Limb (tissue), 2 donors: ENCODE data around the gene HTR2A.
A peak's percentile ranks its signal among the peaks of the same experiment; 100 is the strongest.
"Not testable (repeated sequence)": the region's sequence is repeated elsewhere in the genome, so short reads cannot be mapped to it uniquely, and the experiment has no call there.

Experiments
- DNase-seq, 2 donors: peaks; one replicate each; pipeline ENCODE4 v3.0.0-alpha.2; 2016; ENCODE audit errors: extremely low spot score in 2 of 2

Gene HTR2A

DNA sequence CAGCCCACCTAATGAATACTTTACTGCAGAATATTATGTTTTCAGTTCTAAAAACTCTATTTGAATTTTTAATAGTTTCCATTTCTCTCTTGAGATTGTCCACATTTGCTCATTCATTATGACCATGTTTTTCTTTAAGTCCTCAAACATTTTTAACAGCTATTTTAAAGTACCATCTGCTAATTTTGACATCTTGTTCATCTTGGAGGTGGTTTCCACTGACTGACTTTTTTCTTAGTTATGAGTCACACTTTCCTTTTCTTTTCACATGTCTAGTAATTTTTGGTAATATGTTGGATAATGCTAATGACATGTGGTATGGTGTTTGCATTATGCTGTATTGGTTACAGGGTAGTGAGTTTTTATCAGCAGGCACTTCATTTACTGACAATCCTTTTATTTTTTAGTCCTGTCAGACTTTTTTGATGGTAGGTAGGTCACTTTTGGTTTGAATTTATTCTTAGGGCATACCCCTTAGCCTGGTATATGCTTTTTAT is 84.5 kb downstream of the HTR2A start:
- no peak for DNase-seq

DNA sequence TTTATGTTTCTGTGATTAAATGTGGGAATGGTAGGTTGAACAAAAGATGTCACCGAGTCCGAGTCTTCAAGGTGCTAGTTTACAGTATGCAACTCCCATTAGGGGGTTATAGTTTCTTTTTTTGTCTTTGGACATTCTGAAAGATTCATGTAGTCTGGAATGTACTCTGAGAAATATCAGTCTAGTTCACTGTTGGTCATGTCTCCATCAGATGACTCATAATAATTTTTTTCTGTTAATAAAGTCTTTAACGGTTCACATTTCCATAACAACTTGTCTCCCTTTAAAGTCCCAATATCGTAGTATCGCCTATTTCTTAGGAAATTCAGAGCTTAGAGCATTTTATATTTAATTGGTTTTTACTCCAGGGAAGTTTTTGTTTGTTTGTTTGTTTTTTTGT is 86.4 kb downstream of the HTR2A start:
- DNase-seq: no peak

DNA sequence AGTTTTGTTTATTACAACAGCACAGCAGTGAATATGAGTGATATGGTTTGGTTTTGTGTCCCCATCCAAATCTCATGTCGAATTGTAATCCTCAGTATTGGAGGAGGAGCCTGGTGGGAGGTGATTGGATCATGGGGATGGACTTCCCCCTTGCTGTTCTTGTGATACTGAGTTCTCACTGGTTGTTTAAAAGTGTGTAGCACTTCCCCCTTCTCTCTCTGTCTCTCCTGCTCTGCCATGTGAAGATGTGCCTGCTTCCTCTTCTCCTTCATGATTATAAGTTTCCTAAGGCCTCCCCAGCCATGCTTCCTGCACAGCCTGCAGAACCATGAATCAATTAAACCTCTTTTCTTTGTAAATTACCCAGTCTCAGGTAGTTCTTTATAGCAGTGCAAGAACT is 91.9 kb downstream of the HTR2A start:
- not testable (repeated sequence) for DNase-seq

DNA sequence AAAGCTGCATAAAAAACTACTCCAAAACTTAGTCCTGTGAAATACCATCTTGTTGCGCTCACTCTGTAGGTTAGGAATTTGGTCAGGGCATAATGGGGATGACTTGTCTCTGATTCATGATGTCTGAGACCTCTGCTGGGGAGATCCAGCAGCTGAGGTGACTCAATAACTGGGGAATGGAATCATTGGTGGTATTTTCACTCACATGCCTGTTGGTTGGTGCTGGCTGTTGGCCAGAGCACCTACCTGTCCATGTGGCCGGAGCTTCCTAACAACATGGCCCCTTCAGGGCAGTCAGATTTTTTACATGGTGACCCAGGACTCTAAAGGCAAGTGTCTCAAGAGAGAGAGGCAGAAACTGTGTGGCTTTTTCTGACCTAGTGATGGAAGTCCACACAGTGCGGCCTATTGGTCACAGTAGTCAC is 92.5 kb downstream of the HTR2A start:
- DNase-seq: no peak

DNA sequence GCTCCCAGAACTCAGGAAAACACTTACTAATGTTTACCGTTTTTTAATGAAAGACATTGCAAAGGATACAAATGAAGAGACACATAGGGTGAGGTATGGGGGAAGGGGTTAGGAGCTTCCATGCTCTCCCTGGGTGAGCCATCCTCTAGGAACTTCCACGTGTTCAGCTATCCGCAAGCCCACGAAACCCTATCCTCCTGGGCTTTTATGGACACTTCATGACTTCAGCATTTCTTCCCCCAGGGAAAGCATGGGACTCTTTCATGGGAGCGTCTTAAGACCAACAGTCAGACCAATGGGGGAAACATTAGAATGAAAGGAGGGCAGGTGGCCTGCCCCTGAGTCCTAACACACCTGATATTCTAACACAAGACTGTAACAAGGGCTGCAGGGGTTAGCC is 93.3 kb downstream of the HTR2A start:
- DNase-seq: no peak

DNA sequence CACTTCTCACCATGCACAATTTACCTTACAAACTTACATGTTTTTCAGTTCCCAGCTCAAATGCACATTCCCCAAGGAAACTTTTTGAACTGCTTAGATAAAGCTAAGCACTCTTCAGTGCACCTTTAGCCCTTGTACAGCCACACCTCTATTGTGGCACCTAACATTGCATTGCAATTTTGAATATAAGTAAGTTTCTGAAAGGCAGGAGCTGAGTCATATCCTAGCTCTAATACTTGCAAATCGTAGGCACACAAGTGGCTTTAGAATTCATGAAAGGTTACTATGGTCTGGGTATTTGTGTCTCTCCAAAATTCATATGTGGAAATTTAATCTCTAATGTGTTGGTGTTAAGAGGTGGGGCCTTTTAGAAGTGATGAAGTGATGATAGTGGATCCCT is 95.0 kb downstream of the HTR2A start:
- DNase-seq: no peak

DNA sequence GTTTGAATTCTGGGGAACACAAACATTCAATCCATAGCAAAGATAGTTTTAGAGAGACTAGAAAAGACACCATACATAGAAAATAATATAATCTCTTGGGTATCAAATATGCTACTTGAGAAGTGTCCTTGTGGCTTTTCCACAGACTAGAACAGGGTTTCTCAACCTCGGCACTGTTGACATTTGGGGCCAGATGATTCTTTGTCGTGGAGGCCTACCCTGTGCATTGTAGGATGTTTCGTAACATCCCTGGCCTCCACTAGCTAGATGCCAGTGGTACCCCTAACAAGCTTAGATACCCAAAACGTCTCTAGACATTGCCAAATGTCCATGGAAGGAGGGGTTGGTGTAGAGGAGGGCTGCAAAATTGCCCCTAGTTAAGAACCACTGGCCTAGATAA is 97.7 kb downstream of the HTR2A start:
- DNase-seq: no peak

DNA sequence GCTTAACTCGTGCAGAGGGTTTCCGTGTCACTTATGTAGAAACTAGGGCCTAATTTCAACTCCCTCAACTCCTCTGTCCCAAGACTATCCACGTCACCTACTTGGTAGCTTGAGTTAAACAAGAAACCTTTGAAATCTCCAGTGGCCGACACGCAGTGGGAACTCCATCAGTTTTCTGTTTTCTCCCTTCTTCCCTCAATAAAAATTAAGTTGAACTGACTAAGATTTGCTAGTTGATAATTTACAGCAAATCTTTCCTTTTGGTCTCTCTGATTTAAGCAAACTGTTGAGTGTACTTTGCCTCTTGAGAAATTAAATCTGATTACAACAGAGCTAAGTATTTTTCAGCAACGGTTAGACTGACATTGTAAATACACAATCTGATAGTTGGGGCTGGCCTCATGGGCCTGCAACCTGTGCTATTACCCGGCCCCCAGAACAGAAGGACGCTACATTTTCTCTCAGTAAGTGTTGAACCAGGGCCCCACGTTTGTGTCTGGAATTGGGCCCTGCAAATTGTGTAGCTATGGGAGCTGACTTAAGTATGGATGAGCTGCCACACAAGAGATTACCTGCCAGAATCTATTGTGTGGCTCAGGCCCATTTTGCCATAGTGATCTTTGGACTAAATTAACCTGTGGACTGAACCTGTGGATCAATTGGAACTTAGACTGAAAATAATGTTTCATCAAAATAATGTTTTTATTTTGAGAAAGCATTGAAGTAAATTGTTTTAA is 99.2 kb downstream of the HTR2A start:
- no peak for DNase-seq

DNA sequence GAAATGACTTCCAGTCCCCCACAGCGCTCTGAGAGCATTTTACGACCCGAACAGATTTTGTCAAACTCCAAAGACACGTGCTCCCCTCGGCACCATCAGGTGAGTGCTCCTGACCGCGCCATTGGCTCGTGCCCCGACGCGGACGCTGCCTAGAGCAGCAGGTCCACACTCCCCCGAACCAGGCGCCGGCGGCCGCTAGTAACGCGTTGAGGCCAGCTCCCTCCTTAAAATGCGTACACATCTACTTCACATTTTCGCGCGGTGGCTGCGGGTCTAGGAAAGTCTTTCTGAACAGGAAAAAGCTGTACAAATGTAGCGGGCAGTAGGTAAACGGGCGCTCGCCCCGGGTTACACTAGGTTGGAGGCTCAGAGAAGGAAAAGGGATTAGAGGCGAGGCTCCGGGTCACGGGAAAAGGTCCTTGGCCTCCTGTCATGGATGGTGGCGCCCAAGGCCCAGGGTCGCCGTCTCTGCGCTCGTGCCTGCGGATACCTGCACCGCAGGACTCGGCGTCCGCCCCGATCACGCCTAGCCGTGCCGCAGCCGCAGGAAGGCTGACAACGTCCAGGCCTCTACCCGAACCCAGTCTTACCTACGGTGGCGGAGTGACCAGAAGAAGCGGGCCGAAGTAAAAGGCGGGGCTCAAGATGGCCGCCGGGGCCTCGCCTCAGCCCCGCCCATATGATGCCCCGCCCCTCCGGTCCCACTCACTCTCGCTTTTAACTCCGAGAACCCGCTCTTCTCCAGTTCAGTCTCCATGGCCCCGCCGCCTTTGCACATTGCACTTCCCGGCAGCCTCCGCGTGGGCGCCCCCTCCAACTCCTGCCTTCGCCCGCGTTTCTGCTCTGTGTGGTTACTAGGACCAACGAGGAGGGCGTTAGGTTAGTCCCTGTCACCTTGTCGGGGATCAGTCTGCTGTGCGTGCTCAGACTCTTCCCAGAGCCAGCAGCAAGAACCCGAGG is 100.1 kb downstream of the HTR2A start, which contains the start of gene ESD:
Gene ESD, minus strand, starts transcription at position 647 of the 960 bp plus-strand sequence. CDS start 5,748 bp downstream, outside the sequence.
- peak; percentile 95 to 96 for DNase-seq

DNA sequence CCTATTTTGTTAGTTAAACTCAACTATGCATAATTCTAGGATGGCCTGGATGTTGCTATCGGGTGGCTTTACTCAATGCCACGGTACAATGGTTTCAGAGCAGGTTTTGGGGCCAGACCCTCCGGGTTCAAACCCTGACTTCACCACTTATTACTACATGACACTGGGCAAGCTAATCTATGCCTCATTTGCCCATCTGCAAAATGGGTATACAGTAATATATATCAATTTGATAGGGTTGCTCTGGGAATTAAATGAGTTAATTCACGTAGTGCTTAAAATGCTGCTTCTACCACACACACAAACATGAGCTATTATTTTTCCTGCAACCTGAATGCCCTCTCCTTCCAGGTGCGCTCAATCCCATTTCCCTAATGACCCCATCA is 100.7 kb downstream of the HTR2A start:
- no peak for DNase-seq

DNA sequence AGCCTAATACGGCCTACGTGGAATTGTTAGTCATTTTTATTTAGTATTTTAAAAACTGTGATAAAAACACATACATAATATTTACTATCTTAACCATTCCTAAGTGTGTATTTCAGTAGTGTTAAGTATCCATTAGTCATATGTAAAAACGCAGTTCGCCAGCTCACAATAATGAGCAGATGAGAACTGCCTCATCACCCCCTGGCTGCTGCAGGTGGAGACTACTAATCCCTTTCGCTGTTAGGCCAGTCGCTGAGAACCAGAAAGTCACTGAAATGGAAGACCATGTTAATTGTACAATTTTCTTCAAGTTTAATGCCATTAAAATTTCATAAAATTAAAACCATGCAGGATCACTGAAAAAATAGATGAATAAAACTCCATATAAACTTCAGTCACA is 101.5 kb downstream of the HTR2A start:
- no peak for DNase-seq

DNA sequence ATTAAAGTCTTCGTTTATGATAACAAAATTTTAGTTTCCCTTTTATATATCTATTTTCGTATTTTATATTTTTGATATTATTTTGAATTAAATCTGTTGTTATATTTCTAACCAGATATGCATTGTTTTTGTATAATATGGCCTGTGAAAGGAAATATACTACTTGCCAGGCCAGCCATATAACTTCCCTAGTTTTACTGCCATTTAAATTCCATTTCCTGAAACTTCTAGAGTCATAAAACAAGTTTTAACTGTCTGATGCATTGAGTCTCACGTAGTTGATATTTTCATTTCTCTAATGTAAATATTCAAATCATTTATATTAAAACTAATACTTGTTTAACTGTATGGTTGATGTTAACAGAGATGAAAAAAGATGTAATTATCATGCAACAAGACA is 113.3 kb downstream of the HTR2A start:
- DNase-seq: no peak

DNA sequence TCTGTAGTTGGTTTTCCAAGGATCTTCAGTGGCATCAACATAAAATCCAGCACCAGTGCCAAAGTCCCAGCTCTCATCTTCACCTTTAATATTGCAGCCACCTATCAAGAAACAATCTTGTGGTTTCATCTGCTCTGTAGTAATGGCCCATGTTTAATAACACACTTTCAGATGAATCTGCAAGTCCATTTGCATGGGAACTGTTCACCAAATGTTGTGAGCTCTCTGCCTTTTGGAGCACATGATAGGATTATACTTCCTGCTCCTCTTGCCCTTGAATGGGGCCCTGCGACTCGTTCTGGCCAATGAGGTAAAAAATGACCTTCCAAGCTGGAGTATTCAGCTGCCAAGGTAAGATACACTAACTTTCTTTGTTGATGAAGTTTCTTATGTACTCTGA is 114.2 kb downstream of the HTR2A start:
- DNase-seq: no peak

DNA sequence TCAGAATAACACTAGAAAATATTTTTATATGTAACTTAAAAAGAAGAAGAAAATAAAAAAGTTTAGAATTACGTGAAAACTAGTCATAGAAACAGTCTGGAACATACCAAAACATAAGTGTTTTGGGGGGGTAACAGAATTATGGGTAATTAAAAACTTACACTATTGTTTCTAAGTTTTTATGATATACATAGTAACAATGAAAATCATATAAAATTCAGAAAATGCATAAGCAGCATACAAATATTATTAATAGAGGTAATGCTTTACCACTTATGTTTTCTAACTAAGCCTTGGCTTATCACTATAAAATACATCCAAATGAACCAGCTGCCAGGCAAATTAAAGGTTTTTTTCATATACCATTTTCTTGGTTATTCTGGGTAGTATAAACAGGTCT is 114.8 kb downstream of the HTR2A start:
- DNase-seq: no peak
